HL-60/S4 (cell line): ENCODE measurements around the gene C3.

ENCODE experiments used
- in situ Hi-C: fragments of 300-500 bp; cut with MboI; formaldehyde crosslinking; loops from 2 replicates; pipeline ENCODE4 v1.14.3; 2022; ENCODE audit warnings: low sequenced_read_pairs

C3 gene

DNA sequence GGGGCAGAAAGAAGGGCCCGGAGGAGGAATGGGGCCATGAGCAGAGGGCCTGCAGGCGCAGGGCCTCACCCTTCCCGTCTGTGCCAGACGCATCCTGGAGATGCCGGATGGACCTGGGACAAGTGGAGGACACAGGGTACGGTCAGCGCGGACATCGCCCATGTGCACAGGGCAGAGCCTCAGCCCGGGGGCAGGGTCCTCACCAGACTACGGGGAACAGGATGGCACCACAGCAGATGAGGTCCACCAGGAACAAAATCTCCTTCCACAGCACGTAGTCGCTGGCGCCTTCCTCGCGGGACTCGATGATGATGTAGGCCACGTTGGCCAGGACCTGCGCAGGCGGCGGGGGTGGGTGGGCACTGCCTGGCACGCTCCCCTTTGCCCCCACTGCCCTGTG is 11.4 kb upstream of the C3 start:
- in situ Hi-C loops: no loop called here

DNA sequence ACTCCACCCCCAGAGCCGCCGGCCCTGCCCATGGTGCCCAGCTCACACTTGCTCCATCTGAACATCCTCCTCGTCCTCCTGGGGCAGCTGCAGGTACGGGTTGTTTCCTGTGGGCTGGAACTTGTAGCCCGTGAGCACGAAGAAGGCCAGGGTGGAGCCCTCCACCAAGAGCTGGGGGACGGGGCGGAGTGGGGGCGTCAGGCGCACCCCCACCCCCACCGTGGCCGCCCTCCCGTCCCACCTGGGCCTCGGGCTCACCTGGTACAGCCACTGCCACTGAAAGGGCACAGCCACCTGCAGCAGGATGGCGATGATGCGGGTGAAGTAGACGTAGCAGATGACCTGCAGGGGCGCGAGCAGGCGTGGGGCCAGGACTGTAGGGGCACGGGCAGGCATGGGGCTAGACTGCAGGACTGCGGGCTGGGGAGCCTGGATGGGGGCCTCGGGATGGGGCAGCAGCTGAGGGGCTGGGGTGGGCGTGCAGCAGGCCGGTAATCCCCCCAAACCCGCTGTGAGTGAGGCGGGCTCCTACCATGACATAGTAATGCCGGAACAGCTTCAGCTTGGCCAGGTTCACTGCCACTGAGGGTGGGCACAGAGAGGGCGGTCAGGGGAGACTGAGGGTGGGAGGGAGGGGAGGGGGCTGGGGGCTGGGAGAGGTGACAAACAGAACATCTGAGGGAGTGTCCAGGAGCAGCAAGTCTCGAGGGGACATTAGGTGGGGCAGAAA is 10.7 kb upstream of the C3 start:
- in situ Hi-C loops: no loop called here

DNA sequence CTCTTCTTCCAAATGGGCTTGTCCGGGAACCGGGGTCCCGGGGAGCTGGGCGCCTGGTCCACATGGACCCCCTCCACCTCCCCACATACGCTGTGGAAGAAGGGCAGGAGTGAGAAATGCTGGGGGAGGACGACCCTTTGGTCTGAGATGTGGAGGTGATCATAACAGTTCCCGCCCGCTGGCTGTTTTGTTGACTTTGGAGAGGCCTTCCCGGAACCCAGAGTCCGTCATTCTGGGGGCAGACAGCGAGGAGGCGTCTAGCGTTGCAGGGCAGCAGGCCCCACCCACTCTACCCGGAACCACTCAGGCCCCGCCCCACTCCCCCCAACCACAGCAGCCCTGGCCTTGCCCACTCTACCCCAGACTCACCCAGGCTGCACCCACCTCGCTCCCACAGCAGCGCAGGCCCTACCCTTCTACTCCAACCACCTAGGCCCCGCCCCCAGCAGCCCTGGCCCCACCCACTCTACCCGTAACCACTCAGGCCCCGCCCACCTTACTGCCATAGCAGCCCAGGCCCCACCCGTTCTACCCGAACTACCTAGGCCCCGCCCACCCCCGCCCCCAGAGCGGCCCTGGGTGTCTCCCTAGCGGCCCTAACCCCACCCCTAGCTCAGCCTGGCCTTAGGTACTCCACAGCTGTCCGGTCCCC is 9.8 kb upstream of the C3 start:
- in situ Hi-C loops: no loop called here

DNA sequence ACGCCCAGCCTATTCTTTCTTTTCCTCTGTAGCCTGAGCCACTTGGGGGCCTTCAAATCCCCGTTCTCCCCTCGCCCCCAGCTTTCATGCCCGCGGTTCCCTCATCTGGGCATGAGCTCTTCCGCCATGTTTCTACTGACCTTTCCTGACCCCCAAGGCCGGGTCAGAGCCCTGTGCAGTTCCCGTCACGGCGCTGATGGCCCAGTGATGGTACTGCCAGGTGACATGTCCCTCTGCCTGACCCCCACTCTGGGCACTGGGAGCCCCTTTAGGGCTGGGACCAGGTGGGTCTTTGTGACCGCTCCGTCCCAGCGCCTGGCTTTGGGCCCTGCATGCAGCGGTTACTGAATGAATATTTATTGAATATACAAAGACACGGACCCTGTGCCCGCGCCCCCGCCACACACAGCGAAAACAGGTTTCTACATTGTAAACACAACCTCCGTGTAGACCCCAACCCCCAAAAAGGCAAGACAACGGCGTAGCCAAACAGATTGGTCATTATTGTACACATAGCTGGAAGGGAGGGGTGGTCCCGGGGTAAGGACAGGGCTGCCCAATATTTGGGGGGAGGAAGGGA is 9.2 kb upstream of the C3 start:
- in situ Hi-C loops: no loop called here

DNA sequence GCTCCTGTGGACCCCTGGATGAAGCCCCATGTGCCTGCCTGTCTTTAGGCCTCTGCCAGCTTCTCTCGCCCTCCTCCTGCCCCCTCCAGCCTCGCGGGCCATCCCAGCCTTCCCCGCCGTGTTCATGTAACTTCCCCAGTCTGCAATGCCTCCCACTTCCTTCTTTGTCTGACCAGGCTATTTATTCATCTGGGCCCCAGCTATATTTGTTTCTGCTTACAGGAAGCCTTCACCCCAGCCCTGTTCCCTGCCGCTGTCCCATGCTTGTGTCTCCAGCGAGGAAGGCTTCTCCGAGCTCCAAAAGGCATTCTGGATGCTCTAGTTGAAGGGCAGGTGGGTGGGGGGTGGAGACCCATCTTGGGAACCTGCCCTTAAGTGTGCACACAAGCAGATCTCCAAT is 7.9 kb upstream of the C3 start:
- in situ Hi-C loops: no loop called here

DNA sequence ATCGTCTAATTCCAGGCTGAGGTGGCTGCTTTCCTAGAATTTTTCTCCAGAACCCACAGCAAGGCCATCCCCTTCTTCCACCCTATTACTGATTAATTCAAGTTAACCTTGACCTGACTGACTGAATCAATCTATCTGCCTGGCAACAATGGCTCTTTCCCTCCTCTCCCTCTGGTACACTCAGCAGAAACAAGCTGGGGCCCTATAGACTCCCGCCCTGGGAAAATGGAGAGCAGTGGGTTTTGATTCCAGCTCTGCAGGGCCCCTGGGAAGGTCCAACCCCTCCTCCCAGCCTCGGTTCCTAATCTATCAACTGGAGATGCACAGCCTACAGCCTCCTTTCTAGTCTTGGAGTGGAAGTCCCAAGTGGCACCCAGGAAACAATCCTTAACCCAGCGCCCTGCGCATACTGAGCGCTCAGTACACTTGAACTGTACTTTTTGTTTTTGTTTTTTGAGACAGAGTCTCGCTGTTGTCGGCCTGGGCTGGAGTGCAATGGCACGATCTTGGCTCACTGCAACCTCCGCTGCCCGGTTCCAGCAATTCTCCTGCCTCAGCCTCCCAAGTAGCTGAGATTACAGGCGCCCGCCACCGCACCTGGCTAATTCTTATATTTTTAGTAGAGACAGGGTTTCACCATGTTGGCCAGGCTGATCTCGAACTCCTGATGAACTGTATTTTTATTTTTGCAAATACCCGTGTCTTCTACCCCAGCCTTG is 5.2 kb upstream of the C3 start:
- in situ Hi-C loops: no loop called here

DNA sequence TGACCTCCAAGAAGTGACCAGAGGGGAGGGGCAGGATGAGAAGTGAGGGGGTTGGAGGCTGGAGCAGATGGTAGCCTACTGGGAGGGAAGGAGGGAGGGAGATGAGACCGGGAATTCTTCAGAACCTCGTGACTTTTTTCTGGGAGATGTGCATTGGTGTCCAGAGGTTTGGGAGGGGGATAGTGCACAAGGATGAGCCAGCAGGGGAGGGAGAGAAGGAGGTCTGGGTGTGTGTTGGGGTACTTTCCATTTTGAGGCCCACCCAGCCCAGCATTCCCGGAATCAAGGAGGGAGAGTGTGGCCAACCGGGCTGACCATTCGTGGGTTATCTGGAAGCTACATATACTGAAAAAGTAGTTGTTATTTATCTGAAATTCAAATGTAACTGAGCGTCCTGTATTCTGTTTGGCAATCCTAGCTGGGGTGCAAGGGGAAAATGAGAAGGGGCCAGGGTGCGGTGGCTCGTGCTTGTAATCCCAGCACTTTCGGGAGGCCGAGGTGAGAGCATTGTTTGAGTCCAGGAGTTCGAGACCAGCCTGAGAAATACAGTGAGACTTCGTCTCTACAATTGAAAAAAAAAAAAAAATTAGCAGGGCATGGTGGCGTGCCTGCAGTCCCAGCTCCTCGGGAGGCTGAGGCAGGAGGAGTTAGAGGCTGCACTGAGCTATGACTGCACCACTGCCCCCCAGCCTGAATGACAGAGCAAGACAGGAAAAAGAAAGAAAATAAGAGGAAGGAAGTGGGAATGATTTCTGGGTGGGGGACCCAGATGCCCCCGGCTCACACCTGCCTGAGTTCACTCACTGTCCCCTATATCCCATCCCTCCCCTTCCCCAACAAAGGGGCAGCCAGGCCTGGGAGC is 4.4 kb upstream of the C3 start:
- in situ Hi-C loops: no loop called here

DNA sequence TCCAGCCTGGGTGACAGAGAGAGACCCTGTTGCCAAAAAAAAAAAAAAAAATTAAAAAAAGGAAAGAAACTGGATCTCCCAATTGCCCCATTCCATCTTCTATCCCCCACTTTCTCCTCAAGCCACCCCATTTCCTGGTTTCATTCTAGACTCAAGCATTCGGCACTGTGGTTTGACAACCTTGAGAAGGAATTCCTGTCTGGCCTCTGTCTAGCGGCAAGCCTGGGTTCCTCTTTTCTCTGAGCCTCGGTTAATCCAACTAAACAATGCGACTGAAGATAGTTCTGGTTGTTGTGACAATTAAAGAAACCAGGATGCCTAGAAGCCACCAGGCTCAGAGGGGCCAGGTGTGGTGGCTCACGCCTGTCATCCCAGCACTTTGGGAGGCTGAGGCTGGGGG is 3.3 kb upstream of the C3 start:
- in situ Hi-C loops: no loop called here

DNA sequence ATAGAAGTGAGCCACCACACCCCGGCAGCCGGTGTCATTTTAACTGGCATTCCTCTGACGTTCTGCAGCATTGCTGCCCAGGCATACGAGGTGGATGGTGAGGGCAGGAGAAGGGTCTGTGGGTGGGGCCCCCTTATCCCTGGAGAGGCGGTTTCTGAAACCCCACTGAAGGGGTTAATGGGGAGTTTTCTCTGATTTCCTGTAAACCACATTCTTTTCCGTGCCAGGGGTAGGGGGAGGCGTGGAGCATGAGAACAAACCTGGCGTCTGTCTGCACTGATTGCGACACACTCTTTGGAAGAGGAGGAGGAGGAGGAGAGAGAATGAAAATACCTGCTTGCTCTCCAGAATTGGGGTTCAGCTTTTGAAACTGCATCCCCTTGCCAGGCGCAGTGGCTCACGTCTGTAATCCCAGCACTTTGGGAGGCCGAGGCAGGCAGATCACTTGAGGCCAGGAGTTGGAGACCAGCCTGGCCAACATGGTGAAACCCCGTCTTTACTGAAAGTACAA is 2.7 kb upstream of the C3 start:
- in situ Hi-C loops: no loop called here

DNA sequence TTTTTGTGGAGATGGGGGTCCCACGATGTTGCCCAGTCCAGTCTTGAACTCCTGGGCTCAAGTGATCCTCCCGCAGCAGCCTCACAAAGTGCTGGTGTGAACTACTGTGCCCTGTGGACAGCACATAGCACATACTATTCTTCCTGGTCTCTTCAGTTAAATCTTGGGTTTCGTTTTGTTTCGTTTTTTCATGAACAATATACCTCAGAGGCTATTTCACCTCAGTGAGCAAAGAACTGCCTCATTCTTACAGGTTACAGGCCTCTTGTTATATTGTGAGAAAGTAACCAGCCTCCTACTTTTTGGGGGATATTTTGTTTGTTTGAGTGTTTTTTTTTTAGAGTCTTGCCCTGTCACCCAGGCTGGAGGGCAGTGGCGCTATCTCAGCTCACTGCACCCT is 1.3 kb upstream of the C3 start:
- in situ Hi-C loops: no loop called here

DNA sequence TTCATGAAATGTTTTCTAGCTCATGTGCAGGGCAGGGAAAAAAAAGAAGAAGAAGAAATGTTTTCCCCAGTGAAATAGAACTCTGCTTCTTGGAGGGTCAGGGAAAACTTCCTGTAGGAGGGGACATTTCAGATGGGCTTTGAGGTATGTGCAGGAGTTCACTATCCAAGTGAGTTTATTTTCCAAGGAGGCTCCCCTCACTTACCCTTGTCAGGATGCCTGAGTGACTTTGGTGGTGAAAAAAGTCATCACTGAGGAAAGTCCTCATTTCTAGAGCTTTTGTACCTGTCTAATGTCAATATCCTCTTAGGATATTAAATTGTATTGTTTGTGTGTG is 656 bp upstream of the C3 start:
- in situ Hi-C loops: no loop called here

DNA sequence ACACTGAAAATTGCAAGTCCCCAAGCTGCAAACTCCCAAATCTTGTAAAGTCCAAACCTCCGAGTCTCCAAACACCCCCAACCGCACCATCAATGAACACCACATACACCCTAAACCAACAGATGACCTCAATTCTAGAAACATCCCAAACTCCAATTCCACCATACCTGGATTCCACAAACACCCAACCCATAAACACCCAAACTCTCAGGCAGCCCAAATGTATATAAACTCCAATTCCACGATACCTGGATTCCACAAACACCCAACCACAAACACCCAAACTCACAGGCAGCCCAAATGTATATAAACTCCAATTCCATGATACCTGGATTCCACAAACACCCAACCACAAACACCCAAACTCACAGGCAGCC is 470 bp downstream of the C3 start:
- in situ Hi-C loops: no loop called here

DNA sequence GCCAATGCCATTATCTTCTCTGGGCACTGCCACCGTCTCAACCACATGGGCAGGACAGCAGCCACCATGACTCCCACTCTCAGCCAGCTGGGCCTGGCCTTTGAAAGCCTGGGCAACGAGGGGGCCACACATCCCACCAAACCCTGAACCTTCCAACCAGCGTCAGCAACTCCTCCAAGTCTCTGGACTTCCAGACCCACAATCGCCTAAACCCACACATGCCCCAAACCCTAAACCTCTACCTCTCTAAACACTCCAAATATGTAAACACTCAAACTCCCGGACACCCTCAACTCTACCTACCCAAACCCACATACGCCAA is 949 bp downstream of the C3 start:
- in situ Hi-C loops: no loop called here

DNA sequence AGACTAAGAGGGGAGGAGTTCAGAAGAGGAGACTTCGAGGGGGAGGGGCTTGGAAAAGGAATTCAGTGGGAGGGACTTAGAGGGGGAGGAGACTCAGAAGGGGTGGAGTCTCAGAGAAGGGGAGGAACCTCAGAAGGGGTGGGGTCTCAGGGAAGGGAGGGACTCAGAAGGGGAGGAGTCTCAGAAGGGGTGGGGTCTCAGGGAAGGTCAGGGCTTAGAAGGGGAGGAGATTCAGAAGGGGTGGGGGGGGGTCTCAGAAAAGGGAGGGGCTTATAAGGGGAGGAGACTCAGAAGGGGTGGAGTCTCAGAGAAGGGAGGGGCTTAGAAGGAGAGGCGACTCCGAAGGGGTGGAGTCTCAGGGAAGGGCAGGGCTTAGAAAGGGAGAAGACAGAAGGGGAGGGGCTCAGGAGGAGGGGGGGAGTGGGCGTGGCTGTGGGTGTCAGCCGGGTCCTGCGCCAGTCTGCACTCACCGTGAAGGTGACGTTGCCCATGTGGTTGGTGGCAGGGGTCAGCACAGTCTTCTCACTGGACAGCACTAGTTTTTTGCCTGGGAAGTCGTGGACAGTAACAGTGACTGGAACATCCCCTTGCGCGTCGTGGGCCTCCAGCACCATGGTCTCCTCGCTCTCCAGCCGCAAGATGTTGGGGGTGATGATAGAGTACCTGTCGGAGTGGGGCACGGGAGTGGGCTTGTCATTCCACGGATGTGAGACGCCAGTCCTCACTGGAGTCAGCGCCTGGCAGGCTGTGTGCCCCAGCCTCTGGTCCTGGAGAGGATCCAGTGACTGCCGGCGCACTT is 1.5 kb downstream of the C3 start:
- in situ Hi-C loops: no loop called here

DNA sequence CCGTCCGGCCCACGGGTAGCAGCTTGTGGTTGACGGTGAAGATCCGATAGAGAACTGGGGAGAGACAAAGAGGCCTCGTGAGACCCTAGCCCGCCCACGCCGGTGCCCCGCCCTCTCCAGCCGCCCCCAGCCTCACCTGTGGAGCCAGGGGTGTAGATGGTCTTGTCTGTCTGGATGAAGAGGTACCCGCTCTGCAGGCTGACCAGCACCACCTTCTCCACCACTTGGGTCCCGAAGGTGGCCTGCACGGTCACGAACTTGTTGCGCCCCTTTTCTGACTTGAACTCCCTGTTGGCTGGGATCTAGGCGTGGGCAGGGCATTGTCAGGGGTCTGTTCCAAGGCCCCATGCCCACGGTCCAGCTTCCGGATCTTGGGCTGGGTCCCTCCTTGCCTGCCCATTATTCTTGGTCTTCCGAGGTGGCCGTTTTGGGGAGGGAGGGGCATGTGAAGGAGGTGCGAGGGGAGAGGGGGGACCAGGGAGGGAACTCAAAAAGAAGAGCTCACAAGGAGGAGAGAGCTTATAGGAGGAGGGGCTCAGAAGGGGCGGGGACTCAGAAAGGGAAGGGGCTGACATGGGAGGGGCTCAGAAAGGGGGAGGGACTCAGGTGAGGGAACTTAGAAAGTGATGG is 2.2 kb downstream of the C3 start:
- in situ Hi-C loops: no loop called here

DNA sequence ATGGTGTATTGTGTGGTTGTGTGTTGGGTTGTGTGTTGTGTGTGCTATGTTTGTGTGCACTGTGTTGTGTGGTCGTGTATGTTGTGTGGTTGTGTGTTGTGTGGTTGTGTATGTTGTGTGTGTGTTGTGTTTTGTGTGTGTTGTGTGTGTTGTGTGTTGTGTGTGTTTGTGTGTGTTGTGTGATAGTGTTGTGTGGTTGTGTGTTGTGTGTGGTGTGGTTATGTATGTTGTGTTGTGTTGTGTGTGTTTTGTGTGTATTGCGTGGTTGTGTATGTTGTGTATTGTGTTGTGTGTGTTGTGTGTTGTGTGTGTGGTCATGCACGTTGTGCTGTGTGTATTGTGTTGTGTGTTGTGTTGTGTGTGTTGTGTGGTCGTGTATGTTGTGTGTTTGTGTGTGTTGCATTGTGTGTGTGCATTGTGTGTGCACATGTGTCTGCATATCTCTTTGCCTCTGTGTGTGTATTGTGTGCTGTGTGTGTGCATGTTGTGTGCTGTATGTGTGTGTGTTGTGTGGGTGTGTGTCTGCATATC is 2.9 kb downstream of the C3 start:
- in situ Hi-C loops: no loop called here

DNA sequence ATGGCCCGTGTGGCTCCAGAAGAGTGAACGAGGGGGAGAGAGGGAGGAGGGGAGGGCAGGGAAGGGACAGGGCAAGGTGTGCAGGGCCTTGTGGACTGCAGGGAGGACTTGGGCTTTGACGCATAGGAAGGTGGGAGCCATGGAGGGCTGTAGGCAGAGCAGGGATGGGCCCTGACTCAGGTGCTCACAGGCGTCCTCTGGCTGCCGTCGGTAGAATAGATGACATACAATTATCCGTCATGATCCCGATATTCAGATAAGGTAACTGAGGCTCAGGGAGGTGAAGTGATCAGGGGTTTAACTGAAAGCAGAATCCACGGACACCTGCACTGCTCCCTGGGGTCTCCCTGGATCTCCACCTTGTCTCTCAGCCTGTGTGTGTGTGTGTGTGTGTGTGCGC is 3.4 kb downstream of the C3 start:
- in situ Hi-C loops: no loop called here

DNA sequence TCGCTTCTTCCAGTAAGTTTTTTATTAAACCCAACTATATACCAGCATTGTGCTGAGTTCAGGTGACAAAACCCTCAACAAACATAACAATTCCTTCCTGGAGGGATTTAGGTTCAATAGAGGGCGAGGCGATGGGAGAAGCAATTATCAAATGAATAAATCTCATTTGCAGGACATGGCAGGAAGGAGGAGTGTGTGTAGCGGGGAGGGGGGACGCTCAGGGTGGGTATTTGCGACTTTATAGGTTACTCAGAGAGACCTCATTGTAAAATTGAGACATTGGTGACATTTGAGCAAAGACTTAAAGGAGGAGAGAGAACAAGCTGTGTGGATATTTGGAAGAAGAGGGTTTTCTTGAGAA is 3.9 kb downstream of the C3 start:
- in situ Hi-C loops: no loop called here

DNA sequence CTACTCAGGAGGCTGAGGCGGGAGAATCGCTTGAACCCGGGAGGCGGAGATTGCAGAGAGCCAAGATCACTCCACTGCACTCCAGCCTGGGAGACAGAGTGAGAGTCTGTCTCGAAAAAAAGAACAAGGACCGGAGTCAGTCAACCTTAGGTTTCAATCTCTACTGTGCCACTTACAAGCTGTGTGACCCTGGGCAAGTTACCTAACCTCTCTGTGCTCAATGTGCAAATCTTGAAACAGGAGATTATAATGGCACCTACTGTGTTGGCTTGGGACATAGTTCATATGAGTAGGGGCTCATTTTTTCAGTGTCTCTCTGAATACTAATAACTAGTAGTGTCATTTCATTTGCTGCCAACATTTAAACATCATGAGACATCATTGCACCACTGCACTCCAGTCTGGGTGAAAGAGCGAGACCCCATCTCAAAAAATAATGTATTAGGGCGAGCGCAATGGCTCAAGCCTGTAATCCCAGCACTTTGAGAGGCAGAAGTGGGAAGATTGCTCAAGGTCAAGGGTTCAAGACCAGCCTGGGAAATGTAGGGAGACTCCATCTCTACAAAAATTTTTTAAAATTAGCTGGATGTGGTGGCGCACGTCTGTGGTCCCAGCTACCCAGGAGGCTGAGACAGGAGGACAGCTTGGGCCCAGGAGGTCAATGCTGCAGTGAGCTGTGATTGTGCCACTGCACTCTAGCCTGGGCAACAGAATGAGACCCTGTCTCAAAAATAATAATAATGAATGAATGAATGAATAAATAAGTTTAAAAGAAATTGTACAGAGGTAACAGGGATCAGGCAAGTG is 5.5 kb downstream of the C3 start:
- in situ Hi-C loops: no loop called here
